ENCODE data around the gene LSM10. TPM values are rescaled to one million over a fixed set of nuclear protein-coding genes. Genes with fewer than 3 reads are reported as not detected.

Gene LSM10
- total RNA-seq: 58.6 and 61.6 TPM in 2 replicates

DNA sequence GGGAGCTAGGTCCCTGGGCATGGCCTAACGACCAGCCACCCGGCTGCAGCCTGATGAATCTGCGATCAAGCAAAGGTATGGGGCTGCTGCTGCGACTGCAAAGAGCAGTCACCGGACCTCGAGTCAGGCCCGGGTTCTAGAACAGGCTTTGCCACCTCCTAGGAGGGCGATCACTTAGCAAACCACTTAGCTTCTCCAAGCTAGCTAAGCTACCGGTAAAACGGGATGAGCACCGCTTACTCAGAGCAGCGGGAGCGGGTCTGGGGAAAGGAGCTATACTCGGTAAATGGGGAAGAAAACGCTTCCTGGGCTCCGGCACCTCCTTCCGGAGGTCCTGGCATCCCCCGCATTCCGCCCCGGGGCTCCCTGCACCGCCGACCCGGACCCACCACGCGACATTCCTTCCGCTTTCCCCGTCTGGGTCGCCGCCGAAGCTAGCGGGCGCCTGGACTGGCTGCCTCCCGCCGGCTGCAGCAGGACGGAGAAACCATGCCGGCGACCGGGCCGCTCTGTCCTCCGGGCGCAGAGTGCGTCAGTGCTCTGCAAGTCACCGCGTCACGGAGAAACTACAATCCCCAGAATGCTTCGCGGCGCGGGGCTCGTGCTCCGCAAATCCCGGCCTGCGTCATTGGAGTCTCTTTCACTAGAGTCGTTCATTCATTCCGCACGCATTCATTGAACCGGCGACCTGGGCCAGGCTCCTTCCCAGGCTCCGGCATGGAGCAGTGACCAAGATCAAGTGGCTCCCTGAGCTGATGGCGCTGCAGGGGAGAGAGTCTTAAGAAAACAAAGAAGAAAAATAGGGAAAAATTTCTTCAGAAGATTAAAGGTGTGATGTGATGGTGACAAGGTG, at the start of gene LSM10:
Gene LSM10 (minus strand): TSS at position 531 of the 853 bp plus-strand sequence. CDS start 3,779 bp downstream, outside the sequence.
- Mint-ChIP-seq H3K4me1 (peaks cover 19% of the 10 kb centered on the region), H3K27me3 (no peaks in the 10 kb centered on the region), H3K4me3 (peak within 1 kb of the TSS; percentile 96), H3K9me3 (no peaks in the 10 kb centered on the region), H3K27ac (peak within 1 kb of the TSS; percentile 98), H3K36me3 (ENCODE audit: low read depth) (peaks cover 12% of the 10 kb centered on the region)
- intact Hi-C loops (cut with micrococcal nuclease): loop anchor here (1.0 kb wide), 1 partner anchor 11 kb away; no protein-coding TSS in a partner anchor
- peak; percentile 97 for DNase-seq

DNA sequence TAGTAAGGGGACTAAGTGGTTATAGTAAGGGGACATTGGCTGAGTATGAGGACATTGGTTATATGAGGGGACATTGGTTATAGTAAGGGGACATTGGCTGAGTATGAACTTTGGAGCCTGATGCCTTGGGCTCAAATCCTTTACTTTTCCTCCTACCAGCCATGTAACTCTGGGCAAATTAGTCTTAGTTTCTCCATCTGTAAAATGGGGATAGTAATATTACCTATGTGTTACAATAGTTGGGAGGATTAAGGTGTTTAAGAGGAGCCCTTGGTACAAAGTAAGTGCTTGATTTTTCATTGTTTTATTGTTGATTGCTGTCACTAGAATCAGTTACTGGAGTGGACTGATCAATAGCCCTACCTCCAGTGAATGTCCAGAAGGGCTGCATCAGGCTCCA, 49.7 kb upstream of the LSM10 start:
- H3K9me3 Mint-ChIP-seq: no peaks in the 10 kb centered on the region
- H3K4me3 Mint-ChIP-seq: no peak overlapping the region
- intact Hi-C loops (cut with micrococcal nuclease): no loop called here
- H3K36me3 Mint-ChIP-seq (ENCODE audit: low read depth): no peaks in the 10 kb centered on the region
- H3K4me1 Mint-ChIP-seq: peaks cover 20% of the 10 kb centered on the region
- peaks cover 6% of the 10 kb centered on the region for H3K27me3 Mint-ChIP-seq
- H3K27ac Mint-ChIP-seq: no peak overlapping the region
- DNase-seq: no peak

DNA sequence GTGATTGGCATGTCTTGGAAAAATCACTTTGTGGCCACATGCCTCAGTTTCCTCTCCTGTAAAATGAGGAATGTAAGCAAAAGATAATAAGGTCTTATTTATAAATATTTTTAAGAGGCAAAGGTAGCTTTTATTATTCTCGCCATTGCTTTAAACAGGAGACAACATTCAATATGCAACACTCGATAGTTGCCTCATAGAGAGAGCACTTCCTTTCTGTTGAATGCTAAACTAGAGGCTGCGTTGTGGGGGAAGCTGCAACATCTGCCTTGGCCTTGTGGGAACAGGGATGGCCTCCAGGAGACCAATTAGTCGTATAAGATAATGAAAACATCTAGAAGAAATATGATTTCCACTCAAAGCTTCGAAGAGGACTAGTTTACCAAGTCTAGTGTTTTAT, 49.0 kb upstream of the LSM10 start:
- Mint-ChIP-seq H3K4me3 (no peak overlapping the region), H3K27me3 (peaks cover 6% of the 10 kb centered on the region), H3K36me3 (ENCODE audit: low read depth) (no peaks in the 10 kb centered on the region), H3K27ac (no peak overlapping the region), H3K4me1 (peaks cover 20% of the 10 kb centered on the region), H3K9me3 (no peaks in the 10 kb centered on the region)
- no peak for DNase-seq
- intact Hi-C loops (cut with micrococcal nuclease): no loop called here

DNA sequence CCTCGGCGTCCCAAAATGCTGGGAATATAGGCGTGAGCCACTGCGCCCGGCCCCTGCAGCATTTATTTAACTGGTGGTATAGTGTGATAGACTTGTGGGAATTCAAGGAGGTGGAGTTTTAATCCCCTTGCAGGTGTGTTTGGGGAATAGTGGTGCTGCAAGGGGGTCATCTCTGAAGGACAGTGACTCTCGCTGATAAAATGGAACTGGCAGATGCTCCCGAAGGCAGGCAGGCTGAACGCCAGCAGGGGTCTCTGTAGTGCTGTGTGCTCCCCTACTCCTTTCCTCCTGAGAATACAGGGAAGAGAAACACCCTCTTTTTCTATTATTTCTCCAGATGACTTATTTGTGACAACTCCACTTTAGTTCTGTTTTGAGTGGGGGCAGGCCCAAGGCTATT, 48.6 kb upstream of the LSM10 start:
- intact Hi-C loops (cut with micrococcal nuclease): no loop called here
- DNase-seq: peak; percentile 77
- Mint-ChIP-seq H3K27me3 (peaks cover 6% of the 10 kb centered on the region), H3K9me3 (no peaks in the 10 kb centered on the region), H3K36me3 (ENCODE audit: low read depth) (no peaks in the 10 kb centered on the region), H3K4me3 (no peak overlapping the region), H3K27ac (no peak overlapping the region), H3K4me1 (peaks cover 15% of the 10 kb centered on the region)

DNA sequence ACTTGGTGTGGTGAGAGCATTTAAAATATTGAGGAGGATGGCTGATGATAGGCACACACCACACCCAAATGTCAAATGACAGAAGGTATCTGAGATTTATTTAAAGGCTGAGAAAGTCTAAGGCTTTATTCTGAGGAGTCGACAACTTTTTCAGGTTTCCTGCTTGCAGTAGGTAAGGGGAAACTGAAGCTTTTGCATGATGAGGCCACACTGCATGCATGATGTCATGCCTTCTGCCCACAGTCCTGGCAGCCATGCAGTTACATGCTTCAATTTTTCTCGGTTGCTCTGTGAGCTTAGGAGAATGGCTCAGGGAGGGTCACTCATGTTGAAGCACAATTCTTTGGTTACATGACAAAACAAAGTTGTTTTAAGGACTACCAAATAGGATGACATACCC, 45.6 kb upstream of the LSM10 start:
- no peaks in the 10 kb centered on the region for H3K9me3 Mint-ChIP-seq
- peaks cover 7% of the 10 kb centered on the region for H3K4me1 Mint-ChIP-seq
- no peak overlapping the region for H3K27ac Mint-ChIP-seq
- intact Hi-C loops (cut with micrococcal nuclease): no loop called here
- no peaks in the 10 kb centered on the region for H3K36me3 Mint-ChIP-seq (ENCODE audit: low read depth)
- H3K4me3 Mint-ChIP-seq: no peak overlapping the region
- peaks cover 6% of the 10 kb centered on the region for H3K27me3 Mint-ChIP-seq
- no peak for DNase-seq

DNA sequence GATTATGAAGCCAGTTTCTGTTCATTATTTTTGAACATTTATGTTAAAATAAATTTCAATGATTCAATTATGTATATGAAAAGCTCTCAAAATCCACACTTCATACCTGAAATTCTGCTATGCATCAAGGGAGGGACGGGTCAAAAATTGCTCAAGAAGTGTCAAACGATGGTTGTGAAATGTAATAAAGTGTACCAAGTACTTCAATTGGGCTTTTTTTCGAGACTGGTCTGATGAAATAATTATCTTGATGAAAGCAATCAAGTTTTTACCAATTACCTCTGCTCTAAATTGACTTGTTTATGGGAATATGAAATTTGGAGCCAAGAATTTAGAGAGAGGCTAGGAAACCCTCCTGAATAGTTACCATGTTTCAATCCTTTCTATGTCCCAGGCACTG, 44.6 kb upstream of the LSM10 start:
- no peaks in the 10 kb centered on the region for H3K36me3 Mint-ChIP-seq (ENCODE audit: low read depth)
- DNase-seq: no peak
- peaks cover 6% of the 10 kb centered on the region for H3K27me3 Mint-ChIP-seq
- intact Hi-C loops (cut with micrococcal nuclease): no loop called here
- no peaks in the 10 kb centered on the region for H3K9me3 Mint-ChIP-seq
- H3K4me3 Mint-ChIP-seq: no peak overlapping the region
- H3K4me1 Mint-ChIP-seq: peaks cover 7% of the 10 kb centered on the region
- no peak overlapping the region for H3K27ac Mint-ChIP-seq

DNA sequence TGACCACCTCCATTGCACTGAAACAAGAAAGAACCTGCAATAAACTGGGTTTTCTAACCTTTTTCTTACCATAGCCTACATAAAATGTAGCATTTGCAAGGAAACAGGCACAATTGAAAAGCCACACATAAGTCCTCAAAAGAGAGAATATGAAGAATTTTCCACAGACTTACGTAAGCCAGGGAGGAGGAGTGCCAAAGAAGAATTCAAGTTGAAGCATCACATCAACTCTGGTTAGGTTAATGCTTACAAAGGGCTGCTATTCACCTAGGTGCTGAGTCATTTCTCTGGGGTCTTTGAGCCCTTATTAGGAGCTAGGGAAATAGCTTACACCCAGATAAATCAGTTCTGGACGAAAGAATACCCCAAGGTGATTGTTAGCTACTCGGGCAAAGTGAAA, 42.9 kb upstream of the LSM10 start:
- H3K36me3 Mint-ChIP-seq (ENCODE audit: low read depth): no peaks in the 10 kb centered on the region
- DNase-seq: no peak
- intact Hi-C loops (cut with micrococcal nuclease): no loop called here
- H3K27ac Mint-ChIP-seq: no peak overlapping the region
- no peaks in the 10 kb centered on the region for H3K4me1 Mint-ChIP-seq
- no peaks in the 10 kb centered on the region for H3K9me3 Mint-ChIP-seq
- H3K4me3 Mint-ChIP-seq: no peak overlapping the region
- H3K27me3 Mint-ChIP-seq: peaks cover 9% of the 10 kb centered on the region

DNA sequence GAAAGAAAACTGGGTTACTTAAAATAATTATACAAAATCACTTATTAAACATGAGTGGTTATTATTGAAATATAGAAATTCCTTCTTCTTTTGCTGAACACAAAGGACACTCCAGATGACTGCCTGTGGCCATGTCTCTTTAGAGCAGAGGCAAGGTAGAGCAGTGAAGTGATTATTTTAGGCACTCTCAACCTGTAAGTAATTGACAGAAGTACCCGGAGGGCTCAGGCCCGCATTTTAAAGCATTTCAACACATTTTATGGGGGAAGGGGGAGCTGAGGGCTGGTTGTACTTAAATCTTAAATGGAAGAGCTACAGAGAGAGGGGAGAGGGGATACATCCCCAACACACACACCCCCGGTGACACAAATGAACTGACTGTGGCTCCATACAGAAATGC, 42.3 kb upstream of the LSM10 start:
- no peaks in the 10 kb centered on the region for H3K36me3 Mint-ChIP-seq (ENCODE audit: low read depth)
- no peak for DNase-seq
- no peaks in the 10 kb centered on the region for H3K9me3 Mint-ChIP-seq
- intact Hi-C loops (cut with micrococcal nuclease): no loop called here
- peaks cover 9% of the 10 kb centered on the region for H3K27me3 Mint-ChIP-seq
- H3K4me3 Mint-ChIP-seq: no peak overlapping the region
- no peaks in the 10 kb centered on the region for H3K4me1 Mint-ChIP-seq
- no peak overlapping the region for H3K27ac Mint-ChIP-seq

DNA sequence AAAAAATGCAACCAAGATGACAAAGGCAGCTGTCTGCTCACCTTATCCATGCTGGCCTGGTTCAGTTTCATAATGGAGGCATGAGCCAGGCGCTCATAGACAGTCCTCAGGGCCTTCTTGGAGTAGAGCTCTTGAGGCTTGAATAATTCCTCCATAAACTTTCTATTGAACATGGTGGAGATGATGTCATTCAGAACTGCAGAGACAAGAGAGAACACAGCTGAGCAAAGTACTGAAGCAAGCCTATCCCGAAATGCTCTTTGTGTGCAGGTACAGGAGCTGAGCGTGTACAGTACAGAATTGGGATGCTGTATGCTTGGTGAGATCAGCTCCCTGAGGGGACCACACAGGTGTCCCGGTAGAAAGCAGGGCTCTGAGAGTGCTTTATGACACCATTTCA, 41.0 kb upstream of the LSM10 start:
- no peak overlapping the region for H3K27ac Mint-ChIP-seq
- H3K4me3 Mint-ChIP-seq: no peak overlapping the region
- DNase-seq: no peak
- H3K9me3 Mint-ChIP-seq: no peaks in the 10 kb centered on the region
- peaks cover 6% of the 10 kb centered on the region for H3K27me3 Mint-ChIP-seq
- H3K4me1 Mint-ChIP-seq: no peaks in the 10 kb centered on the region
- H3K36me3 Mint-ChIP-seq (ENCODE audit: low read depth): no peaks in the 10 kb centered on the region
- intact Hi-C loops (cut with micrococcal nuclease): no loop called here

DNA sequence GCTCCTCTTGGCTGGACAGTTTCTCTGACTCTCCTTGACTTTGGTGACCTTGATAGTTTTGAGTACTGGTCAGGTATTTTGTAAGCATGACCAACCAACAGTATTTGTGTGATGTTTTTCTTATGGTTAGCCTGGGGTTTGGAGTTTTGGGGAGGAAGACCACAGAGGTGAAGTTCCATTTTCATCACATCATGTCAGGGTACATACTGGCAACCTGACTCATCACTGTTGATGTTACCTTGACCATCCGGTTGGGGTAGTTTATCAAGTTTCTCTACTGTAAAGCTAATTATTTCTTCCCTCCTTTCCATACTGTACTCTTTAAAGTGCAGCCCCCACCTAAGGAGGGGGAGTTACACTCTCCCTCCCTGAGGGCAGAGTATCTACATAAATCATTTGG, 39.1 kb upstream of the LSM10 start:
- no peaks in the 10 kb centered on the region for H3K4me1 Mint-ChIP-seq
- no peak for DNase-seq
- H3K27ac Mint-ChIP-seq: no peak overlapping the region
- peaks cover 9% of the 10 kb centered on the region for H3K27me3 Mint-ChIP-seq
- H3K4me3 Mint-ChIP-seq: no peak overlapping the region
- H3K9me3 Mint-ChIP-seq: no peaks in the 10 kb centered on the region
- no peaks in the 10 kb centered on the region for H3K36me3 Mint-ChIP-seq (ENCODE audit: low read depth)
- intact Hi-C loops (cut with micrococcal nuclease): no loop called here

DNA sequence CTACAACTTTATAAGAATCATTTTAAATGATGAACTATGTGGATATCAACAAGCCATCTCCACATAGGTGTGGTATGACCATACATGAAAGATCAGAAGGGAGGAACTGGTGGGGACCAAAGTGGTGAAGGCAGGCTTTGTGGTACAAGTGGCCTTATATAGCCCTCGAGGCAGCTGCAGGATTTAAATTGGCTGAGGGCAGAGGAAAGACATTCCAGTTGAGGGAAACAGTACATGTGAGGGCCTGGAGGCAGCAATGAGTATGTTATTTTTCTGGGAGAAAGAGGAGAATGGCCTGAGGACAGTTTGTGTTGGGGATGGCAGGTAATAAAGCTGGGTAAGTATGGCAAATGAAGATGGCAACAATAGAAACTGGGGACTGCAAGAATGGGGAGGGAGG, 35.4 kb upstream of the LSM10 start:
- no peak for DNase-seq
- intact Hi-C loops (cut with micrococcal nuclease): no loop called here
- no peaks in the 10 kb centered on the region for H3K36me3 Mint-ChIP-seq (ENCODE audit: low read depth)
- H3K27ac Mint-ChIP-seq: no peak overlapping the region
- peaks cover 3% of the 10 kb centered on the region for H3K4me1 Mint-ChIP-seq
- H3K4me3 Mint-ChIP-seq: no peak overlapping the region
- H3K27me3 Mint-ChIP-seq: peaks cover 12% of the 10 kb centered on the region
- H3K9me3 Mint-ChIP-seq: no peaks in the 10 kb centered on the region

DNA sequence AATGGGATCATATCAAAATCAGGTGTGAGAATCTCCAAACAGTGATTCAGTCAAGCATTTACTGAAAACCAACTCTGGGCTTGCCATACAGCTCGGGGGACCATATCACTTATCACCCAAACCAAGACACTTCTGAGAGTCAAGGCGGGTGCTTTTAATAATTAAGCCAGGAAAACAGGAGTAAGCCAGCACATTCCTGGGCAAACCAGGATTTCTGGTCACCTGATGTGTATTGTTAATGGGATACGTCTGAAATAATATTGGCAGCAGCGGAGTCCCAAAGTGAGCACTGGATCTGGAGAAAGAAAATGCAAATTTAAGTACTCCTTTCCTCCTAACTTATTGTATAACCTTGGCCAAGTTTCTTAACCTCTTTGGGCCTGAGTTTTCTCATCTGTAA, 34.9 kb upstream of the LSM10 start:
- H3K27ac Mint-ChIP-seq: no peak overlapping the region
- H3K36me3 Mint-ChIP-seq (ENCODE audit: low read depth): no peaks in the 10 kb centered on the region
- no peaks in the 10 kb centered on the region for H3K9me3 Mint-ChIP-seq
- peaks cover 3% of the 10 kb centered on the region for H3K4me1 Mint-ChIP-seq
- H3K27me3 Mint-ChIP-seq: peaks cover 12% of the 10 kb centered on the region
- intact Hi-C loops (cut with micrococcal nuclease): no loop called here
- no peak overlapping the region for H3K4me3 Mint-ChIP-seq
- no peak for DNase-seq

DNA sequence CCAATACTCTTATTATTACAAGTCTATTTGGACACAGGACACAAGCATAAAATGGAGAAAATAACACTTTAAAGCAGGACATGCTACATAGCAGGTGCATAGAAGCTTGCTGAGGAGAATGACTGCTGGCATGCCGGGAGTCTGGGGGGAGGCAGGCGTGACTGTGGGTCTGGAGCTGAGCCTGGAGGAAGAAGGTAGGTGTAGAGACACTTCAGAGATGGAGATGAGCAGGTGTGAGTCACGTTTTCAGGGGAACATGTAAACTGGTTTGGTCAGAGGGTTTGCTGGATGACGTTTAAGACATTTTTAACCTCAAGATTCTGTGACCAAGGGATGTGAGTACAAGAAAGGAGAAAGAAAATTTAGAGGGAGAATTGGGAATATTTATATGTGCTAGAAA, 28.1 kb upstream of the LSM10 start:
- Mint-ChIP-seq H3K36me3 (ENCODE audit: low read depth) (no peaks in the 10 kb centered on the region), H3K27ac (no peak overlapping the region), H3K9me3 (no peaks in the 10 kb centered on the region), H3K27me3 (peaks cover under 1% of the 10 kb centered on the region), H3K4me1 (peaks cover 8% of the 10 kb centered on the region), H3K4me3 (no peak overlapping the region)
- intact Hi-C loops (cut with micrococcal nuclease): no loop called here
- no peak for DNase-seq

DNA sequence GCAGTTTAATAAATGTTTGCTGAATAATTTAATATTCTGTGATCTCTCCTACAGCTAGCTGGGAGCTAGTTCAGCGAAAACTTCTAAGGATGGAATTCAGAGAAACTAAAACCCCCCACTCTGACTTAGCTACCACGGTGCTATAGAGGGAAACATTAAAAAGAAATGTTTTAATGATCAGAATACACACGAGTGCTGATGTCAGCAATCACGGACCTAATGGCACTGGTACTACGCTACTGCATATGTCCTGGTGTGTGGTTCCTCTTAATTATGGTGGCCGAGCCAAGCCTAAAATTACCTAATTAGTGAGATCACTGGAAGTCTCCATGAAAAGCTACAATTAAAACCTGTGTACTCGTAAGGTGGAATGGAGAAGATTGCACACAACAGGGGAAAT, 23.9 kb upstream of the LSM10 start:
- no peaks in the 10 kb centered on the region for H3K9me3 Mint-ChIP-seq
- intact Hi-C loops (cut with micrococcal nuclease): loop anchor here (1.0 to 5.0 kb wide), 4 partner anchors 53 to 324 kb away; partner anchors contain the start of gene SH3D21
- no peak for DNase-seq
- no peaks in the 10 kb centered on the region for H3K27me3 Mint-ChIP-seq
- H3K4me3 Mint-ChIP-seq: no peak overlapping the region
- peaks cover 13% of the 10 kb centered on the region for H3K4me1 Mint-ChIP-seq
- H3K27ac Mint-ChIP-seq: no peak overlapping the region
- no peaks in the 10 kb centered on the region for H3K36me3 Mint-ChIP-seq (ENCODE audit: low read depth)
